HK-2 (cell line): ENCODE measurements around the gene ZNF607.
"Not testable (repeated sequence)": the region's sequence is repeated elsewhere in the genome, so short reads cannot be mapped to it uniquely, and the experiment has no call there.

Experiments
- DNase-seq: peaks from one replicate; pipeline ENCODE4 v3.0.0-alpha.2; 2018; ENCODE audit not compliant: unreplicated experiment

The ZNF607 gene

GRCh38 chr19:37719111-37719926 lies at the start of gene ZNF607:
TSS of gene ZNF607 (minus strand) at chr19:37719761. CDS start at chr19:37711618, 8,143 bp downstream.
- peak; percentile 93 for DNase-seq

DNA sequence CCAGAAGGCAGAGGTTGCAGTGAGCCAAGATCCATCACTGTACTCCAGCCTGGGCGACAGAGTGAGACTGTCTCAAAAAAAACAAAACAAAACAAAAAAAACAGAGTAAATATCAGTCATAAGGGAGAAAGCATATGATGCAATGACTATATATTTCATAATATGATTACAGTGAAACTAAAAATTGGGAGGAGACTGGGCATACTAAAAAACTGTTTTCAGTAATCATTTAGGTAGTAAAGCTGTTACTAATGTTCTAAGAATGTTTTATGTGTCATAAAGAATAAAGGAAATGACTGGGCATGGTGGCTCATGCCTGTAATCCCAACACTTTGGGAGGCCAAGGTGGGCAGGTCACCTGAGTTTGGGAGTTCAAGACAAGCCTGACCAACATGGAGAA lies 43.9 kb upstream of the ZNF607 start:
- no peak for DNase-seq

- DNase-seq, result not testable (repeated sequence)
Measured at GRCh38 chr19:37757683-37758082, 38.1 kb upstream of the ZNF607 start.

GRCh38 chr19:37738371-37738770 lies 18.8 kb upstream of the ZNF607 start:
- no peak for DNase-seq

DNA sequence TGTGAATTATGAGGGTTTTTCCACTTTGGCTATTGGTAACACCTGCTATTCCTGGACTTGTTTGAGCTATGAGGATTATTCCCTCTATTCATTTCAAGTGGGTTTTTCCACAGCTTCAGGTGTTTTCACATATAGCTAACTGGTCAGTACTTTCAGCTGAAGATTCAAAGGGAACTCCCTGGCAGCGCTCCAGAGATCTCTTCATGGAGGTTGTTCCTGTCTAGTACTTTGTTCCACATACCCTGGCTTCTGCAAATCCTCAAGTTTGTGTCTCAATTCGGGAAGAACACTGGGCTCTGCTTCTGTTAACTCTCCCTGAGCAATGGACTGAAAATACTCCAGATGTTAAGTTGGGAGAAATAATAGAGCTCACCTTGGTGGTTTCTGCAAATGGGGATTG lies 5.6 kb upstream of the ZNF607 start:
- no peak for DNase-seq

DNA sequence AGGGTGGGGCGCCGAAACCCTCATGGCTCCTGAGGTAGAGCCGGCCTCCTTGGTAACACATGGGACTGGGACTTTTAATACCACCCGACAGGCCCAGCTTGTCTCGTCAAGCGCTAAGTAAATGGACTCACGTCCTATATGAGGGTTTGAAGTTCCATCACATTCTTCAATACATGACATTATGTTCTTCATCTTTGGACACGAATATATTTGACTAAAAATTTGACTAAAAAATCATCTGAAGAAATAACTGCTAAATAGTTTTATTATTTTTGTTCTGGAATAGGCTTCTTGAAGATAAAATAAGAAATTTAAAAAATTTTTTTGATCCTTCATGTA lies 335 bp upstream of the ZNF607 start:
- DNase-seq, result no peak

GRCh38 chr19:37718304-37718703 lies 1.3 kb downstream of the ZNF607 start:
- DNase-seq, result no peak

- no peak for DNase-seq
Measured at GRCh38 chr19:37716140-37716539, 3.4 kb downstream of the ZNF607 start.

DNA sequence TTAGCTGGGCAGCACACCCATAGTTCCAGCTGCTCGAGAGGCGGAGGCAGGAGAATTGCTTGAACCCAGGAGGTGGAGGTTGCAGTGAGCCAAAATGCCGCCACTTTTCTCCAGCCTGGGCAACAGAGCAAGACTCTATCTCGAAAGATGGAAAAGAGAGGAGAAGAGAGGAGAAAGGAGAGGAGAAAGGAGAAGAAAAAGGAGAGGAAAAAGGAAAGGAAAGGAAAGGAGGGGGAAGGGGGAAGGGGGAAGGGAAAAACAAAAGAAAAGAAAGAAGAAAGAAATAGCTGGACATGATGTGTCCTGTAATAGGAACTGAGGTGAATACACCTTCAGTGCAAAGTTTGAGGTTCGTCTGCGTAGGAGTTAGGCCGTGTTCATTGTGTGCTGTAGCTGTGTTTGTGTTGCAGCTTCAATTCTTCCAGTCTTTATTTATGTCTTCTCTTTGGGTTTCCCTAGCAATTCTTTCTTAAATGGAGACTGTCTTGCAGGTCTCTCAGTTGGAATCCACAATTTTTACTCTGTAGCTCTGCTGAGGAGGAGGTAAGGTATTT lies 13.4 kb downstream of the ZNF607 start:
- no peak for DNase-seq

GRCh38 chr19:37699057-37699456 lies 20.5 kb downstream of the ZNF607 start:
- DNase-seq, result no peak

- DNase-seq, result no peak
Measured at GRCh38 chr19:37698216-37698615, 21.3 kb downstream of the ZNF607 start.

DNA sequence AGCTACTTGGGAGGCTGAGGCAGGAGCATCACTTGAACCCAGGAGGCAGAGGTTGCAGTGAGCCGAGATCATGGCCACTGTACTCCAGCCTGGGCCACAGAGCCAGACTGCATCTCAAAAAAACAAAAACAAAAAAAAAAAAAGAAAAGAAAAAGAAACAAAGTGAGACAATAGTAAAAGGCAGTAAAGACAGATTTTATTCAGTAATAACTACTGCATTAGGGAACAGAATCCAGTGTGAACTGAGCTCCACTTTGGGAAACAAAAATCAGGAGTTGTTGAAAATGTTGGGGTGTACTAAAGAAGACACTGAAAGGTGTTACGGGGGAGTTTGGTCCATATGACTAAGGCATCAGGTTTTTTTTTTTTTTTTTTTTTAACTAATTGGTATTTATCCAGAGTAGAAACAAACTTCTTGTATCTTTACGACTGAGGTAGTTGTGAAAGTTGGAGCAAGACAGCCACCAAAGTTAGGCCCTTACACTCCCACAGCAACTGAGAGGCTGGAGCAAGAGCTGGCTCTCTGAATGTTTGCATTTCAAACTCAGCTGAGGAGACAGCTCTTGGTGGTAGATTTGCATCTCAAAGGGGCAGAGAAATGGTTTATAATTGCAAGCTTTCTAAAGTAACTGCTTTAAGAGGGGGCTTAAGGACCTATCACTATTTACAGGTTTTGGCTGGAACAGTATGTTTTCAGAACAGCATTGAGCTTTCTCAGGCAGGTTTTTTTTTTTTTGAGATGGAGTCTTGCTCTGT lies 24.2 kb downstream of the ZNF607 start:
- DNase-seq, result no peak

- DNase-seq, result no peak
Measured at GRCh38 chr19:37692956-37693620, 26.5 kb downstream of the ZNF607 start.

DNA sequence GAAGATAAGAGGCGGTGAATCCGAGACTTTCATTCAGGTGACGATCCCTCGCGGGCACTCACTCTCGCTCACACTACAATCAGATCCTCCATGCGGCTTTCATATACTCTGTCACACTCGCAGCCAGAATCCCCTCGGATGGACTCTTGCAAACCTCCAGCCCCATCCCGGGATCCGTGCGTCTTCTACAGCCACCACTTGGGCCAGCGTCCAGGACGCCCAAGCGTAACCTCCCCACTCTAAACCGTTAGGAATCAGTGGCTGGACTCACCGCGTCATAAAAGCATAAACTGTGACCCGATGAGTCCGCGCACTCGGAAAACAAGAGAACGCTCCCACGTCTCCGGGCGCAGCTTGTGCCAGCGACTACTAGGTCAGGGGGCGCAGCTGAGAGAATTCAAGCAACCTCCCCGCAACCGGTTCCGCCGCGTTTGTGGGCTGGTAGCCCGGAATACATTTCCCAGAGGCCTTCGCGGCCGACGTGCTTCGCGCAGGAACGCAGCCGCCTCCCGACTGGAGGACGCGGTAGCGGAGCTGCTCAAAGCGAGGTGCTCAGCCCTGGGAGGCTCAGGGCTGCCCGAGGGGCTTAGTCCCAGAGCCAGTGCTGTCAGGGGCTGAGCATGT lies 27.6 kb downstream of the ZNF607 start:
- peak; percentile 75 for DNase-seq

DNA sequence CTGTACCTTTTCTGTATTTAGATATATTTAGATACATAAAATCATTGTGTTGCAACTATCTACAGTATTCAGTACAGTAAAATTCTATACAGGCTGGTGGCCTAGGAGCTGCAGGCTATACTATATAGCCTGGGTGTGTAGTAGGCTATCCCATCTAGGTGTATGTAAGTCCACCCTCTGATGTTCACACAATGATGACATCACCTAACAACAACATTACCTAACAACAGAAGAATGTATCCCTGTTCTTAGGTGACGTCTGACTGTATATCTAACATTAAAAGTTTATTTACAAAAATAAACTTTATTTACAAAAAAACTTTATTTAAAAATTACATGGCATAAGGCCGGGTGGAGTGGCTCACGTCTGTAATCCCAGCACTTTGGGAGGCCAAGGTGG lies 36.0 kb downstream of the ZNF607 start:
- DNase-seq, result no peak

DNA sequence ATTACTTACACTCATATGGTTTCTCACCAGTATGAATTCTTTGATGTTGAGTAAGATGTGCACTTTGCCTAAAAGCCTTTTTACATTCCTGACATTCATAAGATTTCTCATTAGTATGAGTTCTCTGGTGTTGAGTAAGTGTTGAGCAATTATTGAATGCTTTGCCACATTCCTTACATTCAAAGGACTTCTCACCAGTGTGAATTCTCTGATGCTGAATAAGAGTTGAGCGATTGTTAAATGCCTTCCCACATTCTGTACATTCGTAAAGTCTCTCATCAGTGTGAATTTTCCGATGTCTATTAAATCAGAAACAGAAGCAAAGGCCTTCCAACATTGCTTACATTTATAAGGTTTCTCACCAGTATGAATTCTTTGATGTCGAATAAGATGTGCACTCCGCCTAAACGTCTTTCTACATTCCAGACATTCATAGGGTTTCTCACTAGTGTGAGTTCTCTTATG lies 50.1 kb downstream of the ZNF607 start:
- no peak for DNase-seq

DNA sequence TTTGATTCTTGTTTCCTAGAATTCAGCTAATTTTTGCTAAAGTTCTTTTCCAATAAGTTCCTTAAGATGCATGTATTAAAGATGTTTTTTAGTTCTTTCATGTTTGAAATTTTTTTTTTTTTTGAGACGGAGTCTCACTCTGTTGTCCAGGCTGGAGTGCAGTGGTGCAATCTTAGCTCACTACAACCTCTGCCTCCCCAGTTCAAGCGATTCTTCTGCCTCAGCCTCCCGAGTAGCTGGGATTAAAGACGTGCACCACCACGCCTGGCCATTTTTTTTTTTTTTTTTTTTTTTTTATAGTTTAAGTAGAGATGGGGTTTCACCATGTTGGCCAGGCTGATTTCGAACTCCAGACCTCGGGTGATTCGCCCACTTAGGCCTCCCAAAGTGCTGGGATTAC lies 62.4 kb downstream of the ZNF607 start:
- DNase-seq, result not testable (repeated sequence)

DNA sequence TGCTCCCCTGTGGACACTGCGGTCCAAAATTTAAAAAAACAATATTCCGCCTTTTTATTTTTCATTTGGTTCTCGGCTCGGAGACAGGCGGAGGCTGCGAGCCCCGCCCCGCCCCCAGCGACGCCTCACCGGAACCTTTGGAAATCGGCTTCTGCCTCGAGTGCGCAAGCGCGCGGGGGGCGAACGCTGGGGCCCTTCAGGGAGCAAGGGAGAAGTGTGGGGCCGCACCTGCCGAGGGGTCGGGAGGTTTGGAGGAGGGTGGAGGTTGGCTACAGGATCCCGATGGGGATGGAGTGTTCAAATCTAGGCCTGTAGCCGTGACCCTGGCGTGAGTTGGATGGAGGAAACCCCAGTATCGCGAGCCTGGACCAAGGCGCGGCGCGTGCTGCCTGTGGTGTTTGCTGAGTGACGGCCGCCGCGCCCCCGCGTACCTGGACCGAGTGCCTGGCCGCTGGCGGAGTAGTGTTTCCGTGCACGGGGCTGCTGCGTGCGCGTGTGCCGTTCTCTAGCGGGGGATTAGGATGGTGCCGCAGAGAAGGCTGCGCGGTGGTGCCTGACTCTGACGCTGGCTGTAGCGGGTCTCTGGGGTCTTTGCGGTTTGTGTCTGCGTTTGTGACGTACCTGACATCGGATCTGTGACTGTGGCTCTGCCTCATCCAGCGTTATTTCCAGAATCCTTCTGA lies 63.7 kb downstream of the ZNF607 start:
- peak; percentile 90 for DNase-seq

DNA sequence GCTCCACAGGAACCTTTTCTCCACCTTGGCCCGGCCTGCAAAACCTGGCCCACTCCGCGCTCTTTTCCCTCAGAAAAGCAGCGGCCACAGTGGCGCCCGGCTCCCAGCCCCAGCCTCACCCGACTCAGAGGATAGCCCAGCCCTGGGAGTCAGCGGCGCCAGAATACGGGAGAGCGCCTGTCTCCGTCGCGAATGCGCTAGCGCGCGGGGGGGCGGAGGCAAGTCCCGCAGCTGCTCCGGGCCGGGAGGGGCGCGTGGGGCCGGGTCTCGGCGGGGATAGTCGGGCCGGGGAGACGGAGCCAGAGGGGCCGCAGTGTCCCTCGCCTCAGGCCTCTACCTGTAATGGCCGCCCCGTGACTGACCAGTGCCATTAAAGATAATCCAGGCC lies 64.3 kb downstream of the ZNF607 start, which contains the start of gene ZFP30:
ZFP30 (minus strand) TSS at position 165 of the 388 bp plus-strand sequence. CDS start 7,643 bp downstream, outside the sequence.
- DNase-seq, result peak; percentile 93

DNA sequence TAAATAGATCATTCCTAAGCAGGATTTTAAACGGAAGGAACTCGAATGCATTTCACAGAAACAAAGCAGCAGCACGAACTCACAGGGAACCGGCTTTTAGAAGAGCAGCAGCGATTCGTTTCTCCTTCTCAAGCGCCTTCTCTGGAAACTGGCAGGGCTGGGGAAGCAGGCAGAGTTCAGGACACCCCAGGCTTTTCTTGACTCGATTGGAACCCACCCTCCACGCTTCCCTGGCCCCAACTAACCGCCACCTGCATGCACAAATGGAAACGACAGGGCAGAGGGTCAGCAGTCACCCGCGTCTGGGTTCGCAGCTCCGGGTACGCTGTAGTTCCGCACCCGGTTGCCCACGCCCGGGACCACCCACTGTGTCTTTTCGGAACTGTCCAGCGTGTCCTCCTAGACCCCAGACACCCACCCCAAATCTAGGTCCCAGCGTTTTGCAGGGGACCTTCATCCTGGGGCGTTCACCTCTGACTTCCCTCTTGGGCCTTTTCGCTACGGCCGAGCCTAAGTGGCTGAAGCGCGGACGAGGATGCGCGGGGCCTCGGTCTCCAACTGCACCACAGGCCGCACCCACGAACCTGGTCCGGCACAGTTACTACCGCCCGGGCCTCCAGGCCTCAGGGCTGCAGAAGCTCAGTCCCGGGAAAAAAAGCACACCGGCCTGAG lies 64.8 kb downstream of the ZNF607 start:
- DNase-seq, result peak; percentile 45
